ENCODE results near the gene HOXD9.

Gene HOXD9

DNA sequence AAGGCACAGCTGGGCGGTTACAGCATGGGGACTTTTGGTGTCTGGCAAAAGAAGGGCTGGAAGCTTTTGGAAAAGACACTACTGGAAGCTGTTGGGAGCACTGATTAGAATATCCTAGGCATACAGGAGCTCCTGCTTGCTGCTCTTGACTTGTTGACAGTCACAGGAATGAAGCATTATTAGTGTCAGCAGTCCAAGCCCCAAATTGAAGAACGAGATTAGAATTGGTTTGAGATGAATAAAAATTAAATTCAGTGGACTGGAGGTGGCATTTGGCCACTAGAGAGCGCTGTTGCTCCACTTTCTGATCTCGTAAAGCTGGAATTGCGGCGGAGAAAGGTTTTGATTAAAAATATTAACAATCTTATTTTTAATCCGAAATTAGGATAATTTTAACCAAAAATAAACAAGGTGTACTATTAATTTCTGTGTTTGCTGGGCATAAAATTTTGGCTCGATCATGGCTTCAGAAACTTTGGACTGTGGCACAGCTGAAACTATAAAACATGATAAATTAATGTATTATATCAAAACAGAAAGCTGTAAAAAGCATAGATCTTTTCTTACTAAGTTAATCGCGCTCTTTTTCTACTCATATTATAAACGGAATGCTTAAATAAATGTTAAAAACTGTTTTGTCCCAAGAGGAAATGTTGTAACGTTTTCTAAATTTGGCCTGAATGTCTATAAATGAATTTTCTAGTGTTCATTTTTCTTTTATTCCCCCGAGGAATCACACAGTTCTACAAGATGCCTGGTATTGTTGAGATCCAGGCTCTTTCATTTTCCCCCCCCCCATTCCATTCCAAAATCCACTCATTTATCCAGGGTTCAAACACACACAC, 4.6 kb downstream of the HOXD9 start:
- DNase-seq = peak; percentile 36

DNA sequence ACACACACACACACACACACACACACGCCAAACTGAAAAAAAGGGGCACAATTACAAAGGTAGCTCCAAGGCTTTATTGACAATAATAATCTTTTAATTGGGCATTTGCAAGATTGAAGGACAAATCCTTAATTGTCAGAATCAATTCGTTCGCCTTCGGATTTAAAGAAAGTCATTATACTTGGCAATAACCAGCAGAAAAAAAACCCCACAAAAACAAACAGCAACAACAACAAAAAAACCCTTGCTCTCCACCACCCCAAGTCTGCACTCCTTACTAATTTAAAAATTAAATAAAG, 5.2 kb downstream of the HOXD9 start:
- DNase-seq = no peak

GRCh38 chr2:176128172-176128981, 5.9 kb downstream of the HOXD9 start:
- DNase-seq = no peak

- peak; percentile 34 for DNase-seq
Observed at GRCh38 chr2:176128982-176129796, 6.7 kb downstream of the HOXD9 start, which contains the start of gene HOXD8. HOXD8 (plus strand) TSS chr2:176129705; CDS start chr2:176130367, 662 bp downstream.

DNA sequence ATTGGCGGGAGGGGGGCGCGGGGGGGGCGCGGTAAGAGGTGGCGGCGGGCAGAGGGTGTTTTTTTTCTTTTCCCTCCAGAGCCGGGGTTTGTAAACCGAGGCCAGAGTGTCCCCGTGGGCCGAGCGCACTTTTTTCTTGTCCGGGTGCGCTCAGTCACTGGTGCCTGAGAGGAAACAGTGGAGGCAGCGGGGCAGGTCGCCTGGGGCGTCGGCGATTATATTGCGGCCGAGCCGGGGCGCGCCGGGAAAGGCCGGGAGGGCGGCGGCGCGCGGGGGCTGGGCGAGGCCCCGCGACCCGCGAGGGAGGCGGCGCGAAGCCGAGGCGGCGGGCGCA, 7.3 kb downstream of the HOXD9 start:
- DNase-seq = peak; percentile 50

DNA sequence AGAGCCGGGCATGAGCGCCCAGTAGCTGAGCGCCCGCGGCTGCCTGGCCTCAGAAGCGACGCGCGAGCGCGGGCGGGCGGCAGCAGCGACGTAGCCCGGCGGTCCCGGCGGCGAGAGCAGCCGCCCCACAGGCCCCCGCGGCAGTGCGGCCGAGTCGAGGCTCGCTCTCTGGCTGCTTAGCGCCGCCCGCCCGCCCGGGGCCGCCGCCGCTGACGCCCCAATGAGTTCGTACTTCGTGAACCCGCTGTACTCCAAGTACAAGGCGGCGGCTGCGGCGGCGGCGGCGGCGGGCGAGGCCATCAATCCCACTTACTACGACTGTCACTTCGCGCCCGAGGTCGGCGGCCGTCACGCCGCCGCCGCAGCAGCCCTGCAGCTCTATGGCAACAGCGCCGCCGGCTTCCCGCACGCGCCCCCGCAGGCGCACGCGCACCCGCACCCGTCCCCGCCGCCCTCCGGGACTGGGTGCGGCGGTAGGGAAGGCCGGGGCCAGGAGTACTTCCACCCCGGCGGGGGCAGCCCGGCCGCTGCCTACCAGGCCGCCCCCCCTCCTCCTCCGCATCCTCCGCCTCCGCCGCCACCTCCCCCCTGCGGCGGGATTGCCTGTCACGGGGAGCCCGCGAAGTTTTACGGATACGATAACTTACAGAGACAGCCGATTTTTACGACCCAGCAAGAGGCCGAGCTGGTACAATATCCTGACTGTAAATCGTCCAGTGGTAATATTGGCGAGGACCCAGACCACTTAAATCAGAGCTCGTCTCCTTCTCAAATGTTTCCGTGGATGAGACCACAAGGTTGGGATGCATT, 7.8 kb downstream of the HOXD9 start:
- peak; percentile 50 for DNase-seq

GRCh38 chr2:176130957-176131847, 8.7 kb downstream of the HOXD9 start:
- DNase-seq = no peak

DNA sequence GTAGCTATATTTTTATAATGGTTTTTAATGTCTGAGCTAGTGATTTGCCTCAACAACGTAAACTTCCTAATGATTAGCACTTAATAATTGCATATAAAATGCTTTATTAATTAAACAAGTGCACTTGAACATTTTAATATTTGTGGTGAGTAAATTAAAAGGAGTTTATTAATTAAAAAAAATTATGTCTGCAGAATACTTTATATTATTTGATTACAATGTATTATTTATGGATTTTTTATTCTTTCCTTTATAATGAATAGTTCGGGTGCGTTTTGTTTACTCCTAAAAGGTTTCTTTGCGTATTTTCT, 9.3 kb downstream of the HOXD9 start:
- no peak for DNase-seq

DNA sequence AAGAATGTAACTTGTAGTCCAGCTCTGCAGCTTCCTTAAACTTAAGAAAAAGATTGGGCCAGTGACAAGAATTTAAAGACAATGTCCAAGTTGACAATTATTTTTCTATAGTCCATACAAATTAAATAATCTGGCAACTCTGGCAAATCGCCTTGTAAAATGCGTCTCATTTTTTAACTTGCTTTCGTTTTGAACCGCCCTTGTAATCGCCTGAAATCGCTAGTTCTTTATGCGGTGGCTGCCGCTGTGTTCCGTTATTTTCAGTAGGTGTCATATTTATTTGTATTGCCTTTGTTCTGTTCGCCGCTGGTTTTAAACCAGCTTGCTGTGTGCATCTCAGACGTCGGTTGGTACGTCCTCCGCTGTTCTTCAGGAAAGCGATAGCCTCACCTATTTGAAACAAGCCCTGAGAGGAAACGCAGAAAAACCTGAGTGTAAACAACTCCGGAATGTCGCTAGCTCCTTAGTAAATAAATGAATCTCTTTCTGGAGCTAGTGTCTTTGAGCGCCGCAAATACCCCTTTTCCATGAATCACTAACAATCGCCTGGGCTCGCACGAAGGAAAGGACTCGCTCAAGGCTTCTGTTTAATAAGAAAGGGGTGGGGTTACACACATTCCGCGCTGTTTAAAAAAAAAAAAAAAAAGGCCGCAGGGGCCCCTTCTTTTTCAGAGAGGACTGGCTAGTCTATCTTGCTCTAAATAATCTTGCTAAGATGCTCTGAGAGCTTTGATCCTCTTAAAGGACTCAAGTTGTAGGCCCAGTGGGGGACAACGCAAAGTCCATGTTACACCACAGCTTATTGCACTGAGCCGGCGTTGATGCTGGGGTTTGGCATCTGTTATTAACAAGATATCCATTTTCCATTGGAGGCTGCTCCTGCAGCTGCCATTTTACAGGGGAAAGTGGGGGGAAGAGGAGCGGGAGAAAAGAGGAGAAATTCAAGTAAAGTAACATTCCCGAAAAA, 10.0 kb downstream of the HOXD9 start:
- DNase-seq = no peak

- DNase-seq = no peak
Observed at GRCh38 chr2:176133389-176133788, 10.9 kb downstream of the HOXD9 start.

DNA sequence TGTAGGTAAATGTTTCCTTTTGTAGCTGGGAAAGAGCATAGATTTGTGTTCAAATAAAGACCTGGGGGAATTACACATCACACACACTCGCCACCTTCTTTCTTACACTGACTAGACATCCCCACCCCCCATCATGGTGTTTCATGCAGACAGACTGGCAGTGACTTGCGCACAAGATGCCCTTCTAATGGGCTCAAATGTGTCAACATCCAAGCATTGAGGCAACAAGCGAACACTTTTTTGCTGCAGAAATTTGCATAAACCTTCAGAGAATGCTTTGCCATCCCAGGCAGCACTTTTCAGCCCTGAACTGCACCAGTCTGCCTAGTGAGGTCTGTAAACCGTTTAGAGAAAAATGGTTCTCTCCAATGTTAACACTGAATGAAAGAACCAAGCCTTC, 11.5 kb downstream of the HOXD9 start:
- DNase-seq = no peak

- DNase-seq = no peak
Observed at GRCh38 chr2:176135035-176135440, 12.5 kb downstream of the HOXD9 start.

DNA sequence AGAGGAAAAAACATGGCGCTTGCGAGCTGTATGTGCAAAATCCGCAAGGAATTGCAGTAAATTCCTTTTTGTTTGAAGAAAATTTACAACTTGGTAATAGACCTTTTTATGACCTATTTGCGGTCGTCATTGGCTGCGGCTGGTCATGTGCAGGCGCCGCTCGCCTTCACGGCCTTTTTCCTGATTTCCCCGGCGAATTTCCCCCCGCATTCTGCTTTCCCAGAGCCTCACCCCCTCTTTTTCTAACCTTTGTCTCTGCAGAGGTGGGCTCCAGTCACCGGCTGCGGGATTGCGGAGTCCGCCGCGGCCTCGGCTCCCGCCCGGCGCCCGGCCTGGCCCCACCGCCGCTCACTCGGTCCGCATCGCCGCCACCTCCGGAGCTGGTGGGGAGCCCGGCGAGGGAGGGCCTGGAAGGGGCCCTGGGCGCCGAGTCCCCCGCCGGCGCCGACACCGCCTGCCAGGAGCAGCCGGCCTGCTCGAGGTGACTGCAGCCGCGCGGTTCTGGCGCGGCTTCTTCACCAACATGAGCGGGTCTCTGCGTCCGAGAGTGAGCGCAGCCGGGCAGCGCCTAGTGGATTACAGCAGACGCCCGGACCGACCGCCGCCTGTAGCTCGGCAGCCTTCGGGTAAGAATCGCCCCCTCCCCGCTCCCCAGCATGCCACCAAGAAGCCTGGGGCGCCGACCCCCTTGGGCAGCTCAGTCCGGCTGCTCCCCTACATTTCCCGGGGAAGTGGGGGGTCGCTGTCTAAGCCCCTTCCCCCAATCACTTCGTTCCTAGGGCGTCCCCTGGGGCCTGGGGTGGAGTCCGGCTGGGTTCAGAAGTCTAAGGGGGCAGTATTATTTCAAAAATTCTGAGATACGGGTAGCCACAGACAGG, 14.1 kb downstream of the HOXD9 start:
- no peak for DNase-seq

- no peak for DNase-seq
Observed at GRCh38 chr2:176137252-176137580, 14.7 kb downstream of the HOXD9 start.

DNA sequence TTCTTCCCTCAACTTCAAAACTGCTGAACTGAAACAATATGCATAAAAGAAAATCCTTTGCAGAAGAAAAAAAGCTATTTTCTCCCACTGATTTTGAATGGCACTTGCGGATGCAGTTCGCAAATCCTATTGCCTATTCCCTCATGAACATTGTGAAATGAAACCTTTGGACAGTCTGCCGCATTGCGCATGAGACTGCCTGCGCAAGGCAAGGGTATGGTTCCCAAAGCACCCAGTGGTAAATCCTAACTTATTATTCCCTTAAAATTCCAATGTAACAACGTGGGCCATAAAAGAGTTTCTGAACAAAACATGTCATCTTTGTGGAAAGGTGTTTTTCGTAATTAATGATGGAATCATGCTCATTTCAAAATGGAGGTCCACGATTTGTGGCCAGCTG, 15.4 kb downstream of the HOXD9 start:
- DNase-seq = no peak

- DNase-seq = no peak
Observed at GRCh38 chr2:176138526-176138922, 16.0 kb downstream of the HOXD9 start.

- no peak for DNase-seq
Observed at GRCh38 chr2:176138923-176139660, 16.6 kb downstream of the HOXD9 start.

- DNase-seq = no peak
Observed at GRCh38 chr2:176139661-176140512, 17.4 kb downstream of the HOXD9 start.
